Upper lobe of right lung (tissue), 1 donor: Measurements from ENCODE around the gene ST6GALNAC4. TPM values are rescaled to one million over a fixed set of nuclear protein-coding genes. Genes with fewer than 3 reads are reported as not detected.

Source experiments
- ATAC-seq: fragments of 200-7000 bp; cut with Tn5 transposase; one replicate; pipeline ENCODE4 v1.9.1; 2020; ENCODE audit warnings: mild to moderate bottlenecking, moderate library complexity
- DNase-seq: peaks from one replicate; pipeline ENCODE4 v3.0.0-alpha.2; 2020
- H3K27ac ChIP-seq: fragments of 200-600 bp; one replicate; pipeline ENCODE4 v1.8.0; 2022
- H3K27me3 ChIP-seq: fragments of 200-600 bp; one replicate; pipeline ENCODE4 v1.8.0; 2022; ENCODE audit warnings: mild to moderate bottlenecking
- H3K36me3 ChIP-seq: fragments of 200-600 bp; one replicate; pipeline ENCODE4 v1.8.0; 2022
- H3K4me1 ChIP-seq: fragments of 200-600 bp; one replicate; pipeline ENCODE4 v1.8.0; 2022
- H3K4me3 ChIP-seq: fragments of 200-600 bp; one replicate; pipeline ENCODE4 v1.8.0; 2022; ENCODE audit warnings: mild to moderate bottlenecking
- H3K9me3 ChIP-seq: fragments of 200-600 bp; one replicate; pipeline ENCODE4 v1.8.0; 2022
- intact Hi-C: fragments of 100-400 bp; cut with DNase I; formaldehyde crosslinking; loops from one replicate; pipeline ENCODE4 v1.11.0; 2022
- total RNA-seq: library from RNA; stranded (reverse); fragmentation: NEBNext Ultra II Directional; extraction: Animal tissue kit (Norgen Biotek cat#: 25700); gene quantifications from one replicate; pipeline ENCODE4 v1.2.1, GENCODE V29; 2021
- TF ChIP-seq, protein P1 (sequence below): fragments of 200-600 bp; IDR thresholded peaks from one replicate; pipeline ENCODE4 v1.8.0; 2022; ENCODE audit warnings: antibody characterized with exemption
- donor health status: DM: no; HTN: yes; CAD: no; lungs with severe emphysema.

Gene ST6GALNAC4
- total RNA-seq, 1 donor from 2014 or later: 58.8 TPM

DNA sequence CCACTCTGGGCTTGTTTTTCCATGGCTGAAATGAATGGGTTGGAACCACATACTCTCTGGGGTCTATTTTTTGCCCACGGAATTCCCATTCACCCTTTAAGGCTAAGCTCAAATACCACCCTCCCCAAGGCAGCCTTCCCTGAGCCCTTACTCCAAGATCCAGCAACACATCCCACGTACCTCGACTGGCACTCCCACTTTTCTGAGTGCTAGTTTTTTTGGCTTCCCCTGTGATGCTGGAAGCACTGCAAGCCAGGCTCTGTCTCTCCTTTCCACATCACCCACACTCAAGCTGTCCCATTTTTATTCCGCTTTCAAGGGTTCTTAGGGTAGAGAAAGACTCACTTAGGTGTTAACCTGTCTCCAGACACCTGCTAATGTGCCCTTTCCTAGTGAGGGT is 23.4 kb downstream of the ST6GALNAC4 start:
- peaks cover 73% of the 10 kb centered on the region for H3K36me3 ChIP-seq
- no peaks in the 10 kb centered on the region for H3K9me3 ChIP-seq
- H3K27ac ChIP-seq: no peak overlapping the region
- ATAC-seq (no peak), DNase-seq (no peak)
- no peaks in the 10 kb centered on the region for H3K27me3 ChIP-seq
- TF ChIP-seq, protein P1, sequence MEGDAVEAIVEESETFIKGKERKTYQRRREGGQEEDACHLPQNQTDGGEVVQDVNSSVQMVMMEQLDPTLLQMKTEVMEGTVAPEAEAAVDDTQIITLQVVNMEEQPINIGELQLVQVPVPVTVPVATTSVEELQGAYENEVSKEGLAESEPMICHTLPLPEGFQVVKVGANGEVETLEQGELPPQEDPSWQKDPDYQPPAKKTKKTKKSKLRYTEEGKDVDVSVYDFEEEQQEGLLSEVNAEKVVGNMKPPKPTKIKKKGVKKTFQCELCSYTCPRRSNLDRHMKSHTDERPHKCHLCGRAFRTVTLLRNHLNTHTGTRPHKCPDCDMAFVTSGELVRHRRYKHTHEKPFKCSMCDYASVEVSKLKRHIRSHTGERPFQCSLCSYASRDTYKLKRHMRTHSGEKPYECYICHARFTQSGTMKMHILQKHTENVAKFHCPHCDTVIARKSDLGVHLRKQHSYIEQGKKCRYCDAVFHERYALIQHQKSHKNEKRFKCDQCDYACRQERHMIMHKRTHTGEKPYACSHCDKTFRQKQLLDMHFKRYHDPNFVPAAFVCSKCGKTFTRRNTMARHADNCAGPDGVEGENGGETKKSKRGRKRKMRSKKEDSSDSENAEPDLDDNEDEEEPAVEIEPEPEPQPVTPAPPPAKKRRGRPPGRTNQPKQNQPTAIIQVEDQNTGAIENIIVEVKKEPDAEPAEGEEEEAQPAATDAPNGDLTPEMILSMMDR: no peak
- H3K4me1 ChIP-seq: peaks cover 19% of the 10 kb centered on the region
- H3K4me3 ChIP-seq: no peak overlapping the region
- intact Hi-C loops: no loop called here

DNA sequence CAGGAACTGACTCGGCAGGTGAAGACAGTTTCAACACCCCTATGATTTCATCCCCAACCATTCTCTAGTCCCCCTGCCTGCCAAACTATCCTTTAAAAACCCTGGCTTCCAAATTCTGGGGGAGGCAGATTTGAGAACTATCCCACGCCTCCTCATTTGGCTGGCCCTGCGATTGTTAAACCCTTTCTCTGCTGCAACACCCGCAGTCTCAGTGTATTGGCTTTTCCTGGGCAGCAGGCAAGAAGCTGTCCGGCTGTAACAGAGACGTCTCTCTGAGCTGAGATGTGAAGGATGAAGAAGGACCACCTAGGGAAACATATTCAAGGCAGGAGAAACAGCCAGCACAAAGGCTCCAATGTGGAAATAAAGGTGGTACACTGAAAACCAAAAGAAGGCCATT is 24.0 kb downstream of the ST6GALNAC4 start:
- no peak for ATAC-seq
- Histone ChIP-seq H3K27ac (no peak overlapping the region), H3K4me1 (peaks cover 18% of the 10 kb centered on the region), H3K27me3 (no peaks in the 10 kb centered on the region), H3K36me3 (peaks cover 79% of the 10 kb centered on the region), H3K4me3 (no peak overlapping the region), H3K9me3 (no peaks in the 10 kb centered on the region)
- intact Hi-C loops: no loop called here
- no peak for DNase-seq
- TF ChIP-seq, protein P1: no peak

DNA sequence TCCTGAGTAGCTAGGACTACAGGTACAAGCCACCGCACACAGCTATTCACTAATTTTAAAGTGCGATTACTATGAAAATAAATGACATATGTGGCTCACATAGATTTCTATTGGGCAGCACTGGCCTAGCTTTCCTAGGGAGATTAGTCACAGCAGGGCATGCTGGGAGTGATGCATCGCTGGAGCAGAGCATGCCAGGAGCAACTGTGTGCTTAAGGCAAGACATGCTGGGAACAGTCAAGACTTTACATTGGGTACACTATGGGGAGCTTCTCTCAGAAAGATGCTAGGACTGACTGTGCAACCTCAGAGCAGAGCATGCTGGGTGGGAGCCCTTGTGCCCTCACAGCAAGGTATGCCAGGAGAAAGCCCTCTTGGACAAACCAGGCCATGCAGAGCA is 26.8 kb downstream of the ST6GALNAC4 start:
- intact Hi-C loops: no loop called here
- Histone ChIP-seq H3K36me3 (peaks cover 96% of the 10 kb centered on the region), H3K4me1 (no peaks in the 10 kb centered on the region), H3K27me3 (no peaks in the 10 kb centered on the region), H3K4me3 (no peak overlapping the region), H3K9me3 (no peaks in the 10 kb centered on the region), H3K27ac (no peak overlapping the region)
- TF ChIP-seq, protein P1: no peak
- no peak for ATAC-seq
- no peak for DNase-seq

DNA sequence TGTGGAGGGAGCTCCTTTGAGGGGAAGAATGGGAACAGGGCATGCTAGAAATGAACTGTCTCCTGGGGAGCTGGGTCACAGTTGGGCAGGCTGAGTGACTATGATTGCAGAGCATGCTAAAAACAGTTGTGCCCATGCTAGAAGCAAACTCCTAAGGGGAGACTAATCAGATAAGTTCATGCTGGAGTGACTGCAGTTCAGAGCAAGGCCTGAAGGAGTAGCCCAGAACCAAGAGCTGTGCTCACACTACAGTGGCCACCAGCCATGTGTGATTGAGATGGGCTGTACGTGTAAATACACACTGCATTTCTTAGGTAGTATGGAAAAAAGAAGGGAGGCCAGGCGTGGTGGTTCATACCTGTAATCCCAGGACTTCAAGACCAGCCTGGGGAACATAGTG is 29.0 kb downstream of the ST6GALNAC4 start:
- H3K4me1 ChIP-seq: no peaks in the 10 kb centered on the region
- intact Hi-C loops: no loop called here
- no peaks in the 10 kb centered on the region for H3K9me3 ChIP-seq
- ATAC-seq: no peak
- DNase-seq: no peak
- peaks cover 78% of the 10 kb centered on the region for H3K36me3 ChIP-seq
- TF ChIP-seq, protein P1: no peak
- H3K27me3 ChIP-seq: no peaks in the 10 kb centered on the region
- H3K27ac ChIP-seq: no peak overlapping the region
- no peak overlapping the region for H3K4me3 ChIP-seq

DNA sequence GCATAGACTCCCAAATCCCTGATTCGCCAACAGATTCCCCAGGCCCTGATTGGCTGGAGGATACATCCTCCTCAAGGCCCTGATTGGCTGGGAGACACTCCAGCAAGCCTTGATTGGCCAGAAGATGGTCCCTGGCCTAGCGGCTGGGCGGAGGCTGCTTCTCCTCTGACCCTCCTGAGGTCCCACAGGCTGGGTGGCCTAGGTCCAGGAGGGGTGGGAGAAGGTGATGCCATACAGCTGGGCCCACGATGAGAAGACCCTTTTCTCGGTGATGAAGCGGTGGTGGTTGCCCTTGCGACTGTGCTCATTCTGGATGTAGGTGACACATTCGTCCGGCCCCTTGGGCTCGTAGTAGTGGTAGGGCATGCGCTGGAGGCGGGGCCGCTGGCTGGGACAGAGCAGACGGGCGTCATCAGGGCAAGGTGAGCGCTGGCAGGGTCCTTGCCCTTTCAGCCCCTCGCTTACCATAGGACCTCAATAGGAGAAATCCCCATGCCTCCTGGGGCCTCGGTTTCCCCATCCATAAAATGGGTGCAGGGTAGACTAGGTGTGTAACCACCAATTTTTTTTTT is 30.4 kb downstream of the ST6GALNAC4 start:
- intact Hi-C loops: no loop called here
- Histone ChIP-seq H3K4me3 (no peak overlapping the region), H3K27ac (no peak overlapping the region), H3K9me3 (no peaks in the 10 kb centered on the region), H3K4me1 (no peaks in the 10 kb centered on the region), H3K36me3 (peaks cover 68% of the 10 kb centered on the region), H3K27me3 (no peaks in the 10 kb centered on the region)
- ATAC-seq (no peak), DNase-seq (peak; percentile 59)
- TF ChIP-seq, protein P1: no peak
